Measurements from ENCODE around the gene CEP170B. TPM values are rescaled to one million over a fixed set of nuclear protein-coding genes. Genes with fewer than 3 reads are reported as not detected.

Gene CEP170B
- total and polyA plus RNA-seq, 9 of the 15 experiments (the other 6 are each of a cell fraction or from before 2014, with no cell fraction given) = 0.01 to 10.2 (median 2.2) TPM

GRCh38 chr14:104932676-104933631 is 67.9 kb downstream of the CEP170B start (continued):
- TF ChIP-seq ZBTB40 (IDR thresholded peaks at IDR 0.05) (peak; percentile 87), ZBTB40 (CRISPR knock-in tag; IDR thresholded peaks at IDR 0.05) (no peak), BCLAF1 (IDR thresholded peaks at IDR 0.05; ENCODE audit: borderline replicate concordance in 1 of 2, control insufficient read depth in 1 of 2, low read depth in 2 of 2, low read length in 1 of 2) (0 out of 4 replicates have a peak, but pooled peaks of 1 of the 2 experiments have one; percentile 48), PHF8 (IDR thresholded peaks at IDR 0.05; ENCODE audit: borderline replicate concordance, low read length) (no peak; the same call in 1 of the 2 replicates)

Measured in K562 (cell line).